Panc1 (cell line): Measurements from ENCODE around the gene MYADML2.

Experiments
- POLR2AphosphoS5 ChIP-seq: IDR thresholded peaks from 2 replicates; pipeline ENCODE4 v1.6.1; 2012; ENCODE audit warnings: mild to moderate bottlenecking, low read depth, low read length, moderate library complexity
- TCF7L2 ChIP-seq: IDR thresholded peaks from 2 replicates; pipeline ENCODE4 v1.6.1; 2011; ENCODE audit warnings: mild to moderate bottlenecking, low read depth, low read length, inconsistent platforms
- TF ChIP-seq, protein P1 (sequence below): fragments of 450-650 bp; IDR thresholded peaks from 2 replicates; pipeline ENCODE4 v1.5.1; 2017; ENCODE audit warnings: mild to moderate bottlenecking

DNA sequence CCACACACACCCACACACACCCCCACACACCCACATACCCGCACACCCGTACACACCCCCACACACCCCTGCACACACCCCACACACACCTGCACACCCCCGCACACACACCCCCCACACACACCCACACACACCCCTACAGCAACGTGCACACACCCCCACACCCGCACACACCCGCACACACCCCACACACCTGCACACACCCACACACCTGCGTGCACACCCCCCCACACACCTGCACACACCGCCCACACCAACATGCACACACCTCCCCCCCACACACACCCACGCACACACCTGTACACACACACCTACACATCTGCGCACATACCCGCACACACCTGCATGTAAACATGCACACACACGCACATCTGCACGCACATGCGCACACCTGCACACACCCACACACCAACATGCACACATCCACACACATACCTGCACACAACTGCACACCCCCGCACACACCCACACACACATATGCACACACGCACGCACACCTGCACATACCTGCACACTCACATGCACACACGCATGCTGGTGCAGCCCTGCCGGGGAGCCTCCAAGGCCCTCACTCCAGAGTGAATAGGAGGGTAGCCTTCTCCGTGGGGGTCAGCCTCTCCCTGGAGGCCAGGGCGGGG lies 37.9 kb upstream of the MYADML2 start:
- TF ChIP-seq, protein P1, sequence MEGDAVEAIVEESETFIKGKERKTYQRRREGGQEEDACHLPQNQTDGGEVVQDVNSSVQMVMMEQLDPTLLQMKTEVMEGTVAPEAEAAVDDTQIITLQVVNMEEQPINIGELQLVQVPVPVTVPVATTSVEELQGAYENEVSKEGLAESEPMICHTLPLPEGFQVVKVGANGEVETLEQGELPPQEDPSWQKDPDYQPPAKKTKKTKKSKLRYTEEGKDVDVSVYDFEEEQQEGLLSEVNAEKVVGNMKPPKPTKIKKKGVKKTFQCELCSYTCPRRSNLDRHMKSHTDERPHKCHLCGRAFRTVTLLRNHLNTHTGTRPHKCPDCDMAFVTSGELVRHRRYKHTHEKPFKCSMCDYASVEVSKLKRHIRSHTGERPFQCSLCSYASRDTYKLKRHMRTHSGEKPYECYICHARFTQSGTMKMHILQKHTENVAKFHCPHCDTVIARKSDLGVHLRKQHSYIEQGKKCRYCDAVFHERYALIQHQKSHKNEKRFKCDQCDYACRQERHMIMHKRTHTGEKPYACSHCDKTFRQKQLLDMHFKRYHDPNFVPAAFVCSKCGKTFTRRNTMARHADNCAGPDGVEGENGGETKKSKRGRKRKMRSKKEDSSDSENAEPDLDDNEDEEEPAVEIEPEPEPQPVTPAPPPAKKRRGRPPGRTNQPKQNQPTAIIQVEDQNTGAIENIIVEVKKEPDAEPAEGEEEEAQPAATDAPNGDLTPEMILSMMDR = no peak
- no peak for TF ChIP-seq POLR2AphosphoS5
- no peak for TF ChIP-seq TCF7L2
